Right lobe of liver (tissue), 6 donors: ENCODE data around the gene FKRP. TPM values are rescaled to one million over a fixed set of nuclear protein-coding genes. Genes with fewer than 3 reads are reported as not detected.
A peak's percentile ranks its signal among the peaks of the same experiment; 100 is the strongest.

Experiments
- ATAC-seq, 4 donors: fragments of 200-7000 bp; cut with Tn5 transposase; one replicate each; pipeline ENCODE4 v1.9.1; 2020; ENCODE audit warnings: mild to moderate bottlenecking in 4 of 4, moderate library complexity in 4 of 4
- DNase-seq, 3 donors: peaks; one replicate each; pipeline ENCODE4 v3.0.0-alpha.2; 2020
- H3K27ac ChIP-seq, 3 donors: fragments of 200-600 bp; one replicate each; pipeline ENCODE4 v1.8.0; 2022
- H3K27me3 ChIP-seq, 2 donors: fragments of 200-600 bp; one replicate each; pipeline ENCODE4 v1.8.0; 2022
- H3K36me3 ChIP-seq, 4 donors: fragments of 200-600 bp; sonication (generic) in 1 of 4; one replicate each; pipeline versions ENCODE4 v1.5.1 to v1.8.0; 2017 to 2022; ENCODE audit warnings: control low read depth in 1 of 4
- H3K4me1 ChIP-seq, 4 donors: fragments of 200-600 bp; sonication (generic) in 1 of 4; one replicate each; pipeline versions ENCODE4 v1.5.1 to v1.8.0; 2017 to 2022; ENCODE audit warnings: control low read depth in 1 of 4
- H3K4me3 ChIP-seq, 3 donors: fragments of 200-600 bp; one replicate each; pipeline ENCODE4 v1.8.0; 2022
- H3K9me3 ChIP-seq, 4 donors: fragments of 200-600 bp; sonication (generic) in 1 of 4; one replicate each; pipeline versions ENCODE4 v1.5.1 to v1.8.0; 2017 to 2022; ENCODE audit warnings: control low read depth in 1 of 4
- CTCF ChIP-seq, 4 donors: fragments of 200-600 bp in 3 of 4; fragments of 450-650 bp in 1 of 4; IDR thresholded peaks; one replicate each; pipeline versions ENCODE4 v1.5.1 to v1.8.0; 2016 to 2022; ENCODE audit warnings: antibody characterized with exemption in 4 of 4, mild to moderate bottlenecking in 2 of 4
- POLR2A ChIP-seq: fragments of 450-650 bp; IDR thresholded peaks from one replicate; pipeline ENCODE4 v1.6.1; 2017; ENCODE audit warnings: antibody characterized with exemption, mild to moderate bottlenecking
- WGBS: methylation state at CpG from one replicate; pipeline ENCODE4 v1.1.6; 2018; ENCODE audit warnings: low coverage, low lambda C conversion rate; ENCODE audit not compliant: insufficient coverage; ENCODE audit errors: missing lambda C conversion rate; 5-methylcytosine and 5-hydroxymethylcytosine counted together
- intact Hi-C, 2 donors: fragments of 100-400 bp; cut with DNase I; formaldehyde crosslinking; loops; one replicate each; pipeline versions ENCODE4 v1.11.2 to v1.14.1; 2022
- total RNA-seq, 6 experiments: library from RNA; depleted of rRNA in 2 of 6; stranded (reverse); fragments of >200 nt in 2 of 6; fragmentation: NEBNext Ultra II Directional in 3 of 6; extraction: Animal tissue kit (Norgen Biotek cat#: 25700) in 3 of 6; gene quantifications; one replicate each; pipeline versions ENCODE4 v1.1.0 to v1.2.4, GENCODE V29; 2016 to 2023
- donor health status: DM: no; HTN: yes; CAD: no.
- donor health status: DM: no; HTN: no; CAD: no.
- donor health status: DM: no; HTN: no; CAD: no.
- donor health status: DM: no; HTN: yes; CAD: no.
- donor health status: DM: no; HTN: yes; CAD: no.

FKRP gene
- total RNA-seq, 6 experiments from 2014 or later, result 5.8 to 9.5 (median 7.4) TPM

GRCh38 chr19:46725036-46725820, 20.6 kb upstream of the FKRP start:
- no peak for TF ChIP-seq CTCF (IDR thresholded peaks at IDR 0.05)
- TF ChIP-seq POLR2A, result no peak

DNA sequence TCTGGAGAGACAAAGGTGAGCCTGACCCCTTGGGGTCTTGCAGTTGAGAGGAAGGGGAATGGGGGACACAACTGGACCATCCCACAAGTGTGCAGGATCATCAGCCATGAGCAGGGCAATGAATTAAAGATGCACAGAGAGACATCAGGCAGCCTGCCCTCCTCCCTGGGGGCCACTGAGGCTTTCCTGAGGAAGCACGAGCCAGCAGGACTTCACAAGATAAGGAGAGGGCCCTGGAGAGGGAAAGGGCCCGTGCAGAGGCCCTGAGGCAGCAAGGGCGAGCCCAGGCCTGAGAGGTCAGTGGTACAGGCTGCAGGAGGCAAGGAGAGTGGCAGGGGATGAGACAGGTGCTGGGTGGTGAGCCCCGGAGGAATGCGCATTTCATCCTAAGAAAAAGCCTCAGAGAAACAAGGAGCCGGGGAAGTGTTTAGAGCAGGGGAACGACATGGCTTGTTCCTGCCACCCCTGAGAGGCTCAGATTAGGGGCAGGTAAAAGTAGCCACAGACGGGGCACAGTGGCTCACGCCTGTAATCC, 19.9 kb upstream of the FKRP start:
- Histone ChIP-seq H3K4me3 (no peak overlapping the region), H3K27me3 (no peaks in the 10 kb centered on the region), H3K27ac (no peak overlapping the region), H3K36me3 (peaks cover 0 to 84% (median 34%) of the 10 kb centered on the region in 4 donors), H3K9me3 (no peaks in the 10 kb centered on the region), H3K4me1 (peaks cover 0 to 3% (median 0%) of the 10 kb centered on the region in 4 donors)
- intact Hi-C loops, result no loop called here
- no peak for TF ChIP-seq CTCF (IDR thresholded peaks at IDR 0.05)
- no peak for TF ChIP-seq POLR2A
- DNase-seq (no peak), ATAC-seq (peak in 1 of 4 donors; percentile 2)
- WGBS, result 79% methylated on average over 9 of the region's 9 CpGs

More at GRCh38 chr19:46725036-46725820, 20.6 kb upstream of the FKRP start:
- DNase-seq (peak in 1 of 3 donors; percentile 51), ATAC-seq (no peak)
- Histone ChIP-seq H3K9me3 (no peaks in the 10 kb centered on the region), H3K4me1 (peaks cover 0 to 3% (median 0%) of the 10 kb centered on the region in 4 donors), H3K27ac (no peak overlapping the region), H3K4me3 (no peak overlapping the region), H3K36me3 (peaks cover 0 to 85% (median 31%) of the 10 kb centered on the region in 4 donors), H3K27me3 (no peaks in the 10 kb centered on the region)
- intact Hi-C loops, result no loop called here
- 87% methylated on average over 11 of the region's 26 CpGs for WGBS

GRCh38 chr19:46726551-46726950, 19.3 kb upstream of the FKRP start:
- 60% methylated on average over 2 of the region's 10 CpGs for WGBS
- Histone ChIP-seq H3K27ac (no peak overlapping the region), H3K9me3 (no peaks in the 10 kb centered on the region), H3K27me3 (no peaks in the 10 kb centered on the region), H3K4me3 (no peak overlapping the region), H3K36me3 (peaks cover 0 to 80% (median 34%) of the 10 kb centered on the region in 4 donors), H3K4me1 (peaks cover 0 to 3% (median 0%) of the 10 kb centered on the region in 4 donors)
- ATAC-seq (no peak), DNase-seq (no peak)
- intact Hi-C loops, result no loop called here
- TF ChIP-seq CTCF (IDR thresholded peaks at IDR 0.05) (no peak), POLR2A (no peak)

DNA sequence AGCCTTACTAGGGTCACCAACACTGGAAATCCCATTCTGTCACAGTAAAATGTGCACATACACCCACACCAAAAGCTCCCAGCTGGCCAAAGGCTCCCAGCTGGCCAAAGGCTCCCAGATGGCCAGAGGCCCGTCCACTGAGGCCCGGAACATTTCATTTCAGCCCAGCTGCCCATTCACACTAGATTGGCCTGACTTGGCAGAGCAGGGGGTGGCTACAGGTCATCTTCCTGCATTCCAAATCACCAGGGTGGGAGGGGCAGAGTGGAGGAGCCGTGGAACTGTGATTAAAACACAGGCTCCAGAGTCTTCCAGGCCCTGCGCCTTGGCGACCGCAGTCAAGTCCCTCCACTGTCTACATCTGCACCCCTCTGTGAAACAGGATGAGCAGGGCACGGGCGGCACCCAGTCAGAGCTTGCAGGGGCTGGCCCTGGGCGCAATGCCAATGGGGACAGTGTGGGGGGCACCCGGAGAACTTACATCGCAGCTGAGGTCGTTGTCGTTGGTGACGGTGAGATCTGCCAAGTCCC, 18.8 kb upstream of the FKRP start:
- no peaks in the 10 kb centered on the region for H3K27me3 ChIP-seq
- H3K36me3 ChIP-seq, result peaks cover 0 to 75% (median 33%) of the 10 kb centered on the region in 4 donors
- ATAC-seq, result no peak
- no peak for TF ChIP-seq POLR2A
- TF ChIP-seq CTCF (IDR thresholded peaks at IDR 0.05), result no peak
- WGBS, result 82% methylated on average over 7 of the region's 14 CpGs
- no peaks in the 10 kb centered on the region for H3K9me3 ChIP-seq
- intact Hi-C loops, result no loop called here
- peak in 1 of 3 donors; percentile 55 for DNase-seq
- H3K27ac ChIP-seq, result no peak overlapping the region
- peaks cover 0 to 3% (median 0%) of the 10 kb centered on the region in 4 donors for H3K4me1 ChIP-seq
- no peak overlapping the region for H3K4me3 ChIP-seq
